Endothelial cell (in vitro differentiated cells): ENCODE data around the gene CDH6. TPM values are rescaled to one million over a fixed set of nuclear protein-coding genes. Genes with fewer than 3 reads are reported as not detected.

Source experiments
- DNase-seq: peaks from one replicate; pipeline ENCODE4 v3.0.0; 2021; ENCODE audit warnings: low spot score
- H3K27ac Mint-ChIP-seq: one replicate; pipeline ENCODE4 v1.8.0; 2021; ENCODE audit warnings: mixed read lengths, inconsistent platforms; ENCODE audit not compliant: unreplicated experiment
- H3K27me3 Mint-ChIP-seq: one replicate; pipeline ENCODE4 v1.8.0; 2021; ENCODE audit warnings: mild to moderate bottlenecking, moderate library complexity, mixed read lengths, inconsistent platforms; ENCODE audit not compliant: unreplicated experiment
- H3K36me3 Mint-ChIP-seq: one replicate; pipeline ENCODE4 v1.8.0; 2021; ENCODE audit warnings: mild to moderate bottlenecking, low read depth, mixed read lengths, inconsistent platforms; ENCODE audit not compliant: unreplicated experiment
- H3K4me1 Mint-ChIP-seq: one replicate; pipeline ENCODE4 v1.8.0; 2021; ENCODE audit warnings: mild to moderate bottlenecking, mixed read lengths, inconsistent platforms; ENCODE audit not compliant: unreplicated experiment
- H3K4me3 Mint-ChIP-seq: one replicate; pipeline ENCODE4 v1.8.0; 2021; ENCODE audit warnings: mild to moderate bottlenecking, mixed read lengths, inconsistent platforms; ENCODE audit not compliant: unreplicated experiment
- H3K9me3 Mint-ChIP-seq: one replicate; pipeline ENCODE4 v1.8.0; 2021; ENCODE audit warnings: mixed read lengths, inconsistent platforms; ENCODE audit not compliant: unreplicated experiment
- total RNA-seq: library from RNA; stranded (reverse); fragmentation: NEBNext Ultra II Directional; extraction: Animal tissue kit (Norgen Biotek cat#: 25700); gene quantifications from one replicate; pipeline ENCODE4 v1.2.1, GENCODE V29; 2021; ENCODE audit not compliant: unreplicated experiment
- TF ChIP-seq, protein P1 (sequence below): fragments of 200-600 bp; sonication (generic); IDR thresholded peaks from one replicate; pipeline ENCODE4 v1.5.0; 2021; ENCODE audit warnings: antibody characterized with exemption; ENCODE audit not compliant: unreplicated experiment

CDH6 gene
- total RNA-seq, 1 donor from 2014 or later: 0.15 TPM

DNA sequence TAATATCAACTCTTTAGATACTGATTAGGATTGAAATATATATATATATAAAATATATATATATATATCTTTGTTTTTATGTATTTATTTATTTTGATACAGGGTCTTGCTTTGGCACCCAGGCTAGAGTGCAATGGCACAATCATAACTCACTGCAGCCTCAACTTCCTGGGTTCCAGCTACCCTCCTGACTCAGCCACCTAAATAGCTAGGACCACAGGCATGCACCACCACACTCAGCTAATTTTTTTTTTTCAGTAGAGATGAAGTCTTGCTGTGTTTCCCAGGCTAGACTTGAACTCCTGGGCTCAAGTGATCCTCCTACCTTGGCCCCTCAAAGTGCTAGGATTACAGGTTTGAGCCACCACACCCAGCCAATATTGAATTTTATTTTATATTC, 20.6 kb upstream of the CDH6 start:
- H3K4me1 Mint-ChIP-seq: peaks cover 1% of the 10 kb centered on the region
- TF ChIP-seq, protein P1, sequence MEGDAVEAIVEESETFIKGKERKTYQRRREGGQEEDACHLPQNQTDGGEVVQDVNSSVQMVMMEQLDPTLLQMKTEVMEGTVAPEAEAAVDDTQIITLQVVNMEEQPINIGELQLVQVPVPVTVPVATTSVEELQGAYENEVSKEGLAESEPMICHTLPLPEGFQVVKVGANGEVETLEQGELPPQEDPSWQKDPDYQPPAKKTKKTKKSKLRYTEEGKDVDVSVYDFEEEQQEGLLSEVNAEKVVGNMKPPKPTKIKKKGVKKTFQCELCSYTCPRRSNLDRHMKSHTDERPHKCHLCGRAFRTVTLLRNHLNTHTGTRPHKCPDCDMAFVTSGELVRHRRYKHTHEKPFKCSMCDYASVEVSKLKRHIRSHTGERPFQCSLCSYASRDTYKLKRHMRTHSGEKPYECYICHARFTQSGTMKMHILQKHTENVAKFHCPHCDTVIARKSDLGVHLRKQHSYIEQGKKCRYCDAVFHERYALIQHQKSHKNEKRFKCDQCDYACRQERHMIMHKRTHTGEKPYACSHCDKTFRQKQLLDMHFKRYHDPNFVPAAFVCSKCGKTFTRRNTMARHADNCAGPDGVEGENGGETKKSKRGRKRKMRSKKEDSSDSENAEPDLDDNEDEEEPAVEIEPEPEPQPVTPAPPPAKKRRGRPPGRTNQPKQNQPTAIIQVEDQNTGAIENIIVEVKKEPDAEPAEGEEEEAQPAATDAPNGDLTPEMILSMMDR: no peak
- H3K27ac Mint-ChIP-seq: no peak overlapping the region
- H3K36me3 Mint-ChIP-seq: no peaks in the 10 kb centered on the region
- no peak for DNase-seq
- H3K9me3 Mint-ChIP-seq: no peaks in the 10 kb centered on the region
- H3K4me3 Mint-ChIP-seq: no peak overlapping the region
- H3K27me3 Mint-ChIP-seq: no peaks in the 10 kb centered on the region

DNA sequence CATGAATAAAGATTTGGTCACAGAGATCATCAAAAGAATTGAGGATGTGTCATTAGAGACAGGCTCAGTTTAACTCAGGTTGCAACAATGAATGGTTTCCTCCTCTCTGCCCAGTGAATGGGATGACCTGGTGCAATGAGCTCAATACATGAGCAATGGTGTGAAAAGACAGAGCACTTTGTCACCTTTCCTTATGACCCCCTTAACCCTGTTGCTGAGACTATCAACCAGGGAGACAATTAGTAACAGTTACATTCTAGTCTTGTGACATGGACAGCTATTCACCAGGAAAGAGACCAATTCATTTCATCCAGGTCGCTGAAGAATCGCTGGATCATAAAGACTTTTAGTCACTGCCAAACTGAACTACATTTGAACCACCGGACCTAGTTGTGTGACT, 19.9 kb upstream of the CDH6 start:
- H3K27ac Mint-ChIP-seq: no peak overlapping the region
- no peaks in the 10 kb centered on the region for H3K9me3 Mint-ChIP-seq

DNA sequence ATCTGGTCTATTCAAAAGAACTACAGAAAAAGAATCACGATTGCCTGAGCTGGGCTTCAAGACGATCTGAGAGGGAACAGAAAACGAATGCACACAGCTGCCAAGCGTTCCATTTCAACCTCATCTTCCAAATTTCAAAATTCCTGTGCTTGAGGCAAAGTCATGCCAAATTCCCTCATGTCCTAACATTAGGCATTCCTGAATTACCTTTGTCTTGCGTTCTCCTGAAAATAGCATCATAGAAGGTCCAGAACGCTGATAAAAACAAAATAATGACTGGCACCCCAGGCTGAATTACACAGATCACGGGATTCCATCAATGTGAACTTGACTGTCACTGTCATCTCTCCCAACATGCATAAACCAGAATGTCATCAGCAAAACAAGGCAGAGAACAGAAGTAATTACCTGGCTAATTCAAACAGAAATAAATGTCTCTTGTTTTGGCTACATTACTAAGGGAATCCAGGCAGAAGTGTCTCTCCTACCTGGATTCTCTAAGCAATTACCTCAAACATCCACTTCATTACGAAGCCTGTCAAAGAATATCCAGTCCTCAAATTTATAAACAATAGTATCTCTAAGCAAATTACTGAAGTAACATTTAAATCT, 12.0 kb upstream of the CDH6 start:
- no peak overlapping the region for H3K27ac Mint-ChIP-seq
- H3K4me1 Mint-ChIP-seq: no peaks in the 10 kb centered on the region
- no peaks in the 10 kb centered on the region for H3K36me3 Mint-ChIP-seq
- no peak for DNase-seq
- no peaks in the 10 kb centered on the region for H3K27me3 Mint-ChIP-seq
- H3K9me3 Mint-ChIP-seq: no peaks in the 10 kb centered on the region
- TF ChIP-seq, protein P1: no peak
- H3K4me3 Mint-ChIP-seq: no peak overlapping the region

More for the DNA sequence above, 19.9 kb upstream of the CDH6 start:
- H3K36me3 Mint-ChIP-seq: no peaks in the 10 kb centered on the region
- DNase-seq: no peak
- no peaks in the 10 kb centered on the region for H3K27me3 Mint-ChIP-seq
- TF ChIP-seq, protein P1: no peak
- H3K4me1 Mint-ChIP-seq: no peaks in the 10 kb centered on the region
- no peak overlapping the region for H3K4me3 Mint-ChIP-seq

DNA sequence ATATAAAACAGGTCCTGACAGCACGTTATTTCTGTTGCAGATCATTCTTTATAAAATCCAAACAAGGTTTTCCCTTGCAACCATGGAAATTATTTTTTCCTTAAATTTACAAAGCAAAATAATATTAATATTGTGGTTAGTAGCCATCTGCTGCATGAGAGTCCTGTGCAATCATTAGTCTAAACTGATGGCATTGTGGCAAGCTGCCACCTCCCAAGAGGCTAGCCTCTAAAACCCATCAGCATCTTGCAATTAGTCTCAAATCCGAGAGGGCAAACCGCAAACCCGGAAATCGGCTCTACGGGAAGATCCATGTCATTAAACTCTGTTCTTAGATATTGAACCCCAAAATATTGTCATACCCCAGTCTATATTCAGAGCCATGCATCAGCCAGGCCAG, 11.3 kb upstream of the CDH6 start:
- H3K9me3 Mint-ChIP-seq: no peaks in the 10 kb centered on the region
- no peak overlapping the region for H3K27ac Mint-ChIP-seq
- no peaks in the 10 kb centered on the region for H3K27me3 Mint-ChIP-seq
- no peak for DNase-seq
- no peak overlapping the region for H3K4me3 Mint-ChIP-seq
- H3K36me3 Mint-ChIP-seq: no peaks in the 10 kb centered on the region
- H3K4me1 Mint-ChIP-seq: no peaks in the 10 kb centered on the region
- TF ChIP-seq, protein P1: no peak

DNA sequence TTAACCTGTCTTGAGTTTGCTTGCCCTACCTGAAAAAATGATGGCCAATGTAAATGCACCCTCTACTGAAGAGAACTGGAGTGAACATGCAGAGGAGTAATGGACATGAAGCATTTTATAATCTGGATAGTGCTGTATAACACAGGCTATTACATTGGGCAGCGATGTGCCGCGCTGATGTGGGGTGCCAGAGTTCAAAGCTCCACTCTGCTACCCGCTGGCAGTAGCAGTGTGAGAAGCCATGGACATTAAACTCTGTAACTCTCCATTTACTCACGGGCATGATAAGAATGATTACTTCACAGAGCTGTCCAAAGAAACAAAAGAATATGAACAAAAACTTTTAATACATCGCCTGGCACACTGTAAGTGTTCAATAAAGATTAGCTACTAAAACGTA, 7.5 kb upstream of the CDH6 start:
- no peak for DNase-seq
- Mint-ChIP-seq H3K36me3 (no peaks in the 10 kb centered on the region), H3K27ac (no peak overlapping the region), H3K9me3 (no peaks in the 10 kb centered on the region), H3K4me3 (no peak overlapping the region), H3K4me1 (no peaks in the 10 kb centered on the region), H3K27me3 (no peaks in the 10 kb centered on the region)
- TF ChIP-seq, protein P1: no peak
